GM13977 (cell line): ENCODE results near the gene TCF12.

ENCODE experiments used
- DNase-seq: peaks from one replicate; pipeline ENCODE4 v3.0.0; 2012; ENCODE audit warnings: low spot score
- in situ Hi-C: fragments of 300-500 bp; cut with MboI; formaldehyde crosslinking; loops from one replicate; pipeline ENCODE4 v1.12.0; 2022; ENCODE audit warnings: low sequenced_read_pairs, low pct_unique_long_range_greater_than_20kb, mixed read lengths, inconsistent platforms; ENCODE audit not compliant: unreplicated experiment
- TF ChIP-seq, protein P1 (sequence below): IDR thresholded peaks from 2 replicates; pipeline ENCODE4 v1.5.1; 2012; ENCODE audit warnings: mild to moderate bottlenecking, control low read depth; ENCODE audit not compliant: insufficient read depth; ENCODE audit errors: extremely low read depth, missing control alignments

TCF12 gene

DNA sequence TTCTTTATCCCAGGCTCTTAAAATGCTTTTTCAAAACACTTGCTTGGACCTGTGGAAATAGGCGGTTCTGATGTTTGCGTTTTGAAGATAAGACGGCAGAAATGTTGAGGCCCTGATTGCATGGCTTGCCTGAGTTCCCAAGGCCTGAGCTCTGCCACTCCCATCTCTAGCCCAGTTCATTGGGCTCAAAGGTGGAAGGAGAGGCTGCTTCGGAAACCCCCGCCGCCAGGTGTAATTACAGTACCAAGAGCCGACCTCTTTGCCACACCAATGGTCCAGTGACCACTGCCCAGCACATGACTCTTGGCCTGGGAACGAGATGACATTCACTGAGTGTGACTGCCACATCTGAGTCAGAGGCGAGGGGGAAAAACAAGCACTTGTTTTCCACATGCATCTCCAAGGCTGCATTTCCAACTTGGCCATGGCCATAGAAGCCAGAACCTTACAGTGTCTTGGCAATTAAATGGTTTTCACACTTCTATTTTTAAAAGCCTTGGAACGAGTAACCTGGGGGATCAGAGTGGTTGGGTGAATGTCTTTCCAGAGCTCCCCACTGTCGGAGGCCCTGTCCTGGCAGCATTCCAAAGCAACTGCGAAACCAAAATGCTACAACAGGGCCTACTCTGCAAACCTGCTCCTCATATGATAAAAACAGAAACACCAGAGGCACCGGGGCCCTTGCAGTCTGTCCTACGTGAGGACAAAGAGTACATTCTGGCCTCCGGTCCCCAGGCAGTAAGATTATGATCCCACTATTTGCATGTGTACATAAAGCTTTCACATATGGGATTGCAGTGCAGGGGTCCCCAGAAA, 394.1 kb downstream of the TCF12 start:
- no peak for DNase-seq
- in situ Hi-C loops, result loop anchor here (25.0 kb wide), 1 partner anchor 425 kb away; no protein-coding TSS in a partner anchor
- TF ChIP-seq, protein P1, sequence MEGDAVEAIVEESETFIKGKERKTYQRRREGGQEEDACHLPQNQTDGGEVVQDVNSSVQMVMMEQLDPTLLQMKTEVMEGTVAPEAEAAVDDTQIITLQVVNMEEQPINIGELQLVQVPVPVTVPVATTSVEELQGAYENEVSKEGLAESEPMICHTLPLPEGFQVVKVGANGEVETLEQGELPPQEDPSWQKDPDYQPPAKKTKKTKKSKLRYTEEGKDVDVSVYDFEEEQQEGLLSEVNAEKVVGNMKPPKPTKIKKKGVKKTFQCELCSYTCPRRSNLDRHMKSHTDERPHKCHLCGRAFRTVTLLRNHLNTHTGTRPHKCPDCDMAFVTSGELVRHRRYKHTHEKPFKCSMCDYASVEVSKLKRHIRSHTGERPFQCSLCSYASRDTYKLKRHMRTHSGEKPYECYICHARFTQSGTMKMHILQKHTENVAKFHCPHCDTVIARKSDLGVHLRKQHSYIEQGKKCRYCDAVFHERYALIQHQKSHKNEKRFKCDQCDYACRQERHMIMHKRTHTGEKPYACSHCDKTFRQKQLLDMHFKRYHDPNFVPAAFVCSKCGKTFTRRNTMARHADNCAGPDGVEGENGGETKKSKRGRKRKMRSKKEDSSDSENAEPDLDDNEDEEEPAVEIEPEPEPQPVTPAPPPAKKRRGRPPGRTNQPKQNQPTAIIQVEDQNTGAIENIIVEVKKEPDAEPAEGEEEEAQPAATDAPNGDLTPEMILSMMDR, result no peak

DNA sequence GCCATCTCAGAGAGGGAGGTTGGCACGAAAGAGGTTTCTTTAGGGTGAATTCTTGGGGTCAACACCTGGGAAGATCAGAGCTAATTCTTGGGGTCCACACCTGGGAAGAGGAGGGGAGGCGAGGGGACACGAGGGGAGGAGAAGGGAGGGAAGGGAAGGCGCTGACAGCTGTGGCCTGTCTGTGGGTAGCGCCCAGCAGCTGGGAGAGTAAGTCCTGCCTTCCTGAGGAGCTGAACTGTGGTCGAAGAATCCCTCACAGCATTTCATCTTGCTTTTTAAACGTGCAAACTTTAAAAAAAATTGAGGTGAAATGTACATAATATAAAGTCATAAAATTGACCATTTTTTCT, 394.7 kb downstream of the TCF12 start:
- in situ Hi-C loops, result loop anchor here (25.0 kb wide), 1 partner anchor 426 kb away; no protein-coding TSS in a partner anchor
- DNase-seq, result no peak
- TF ChIP-seq, protein P1, result no peak

DNA sequence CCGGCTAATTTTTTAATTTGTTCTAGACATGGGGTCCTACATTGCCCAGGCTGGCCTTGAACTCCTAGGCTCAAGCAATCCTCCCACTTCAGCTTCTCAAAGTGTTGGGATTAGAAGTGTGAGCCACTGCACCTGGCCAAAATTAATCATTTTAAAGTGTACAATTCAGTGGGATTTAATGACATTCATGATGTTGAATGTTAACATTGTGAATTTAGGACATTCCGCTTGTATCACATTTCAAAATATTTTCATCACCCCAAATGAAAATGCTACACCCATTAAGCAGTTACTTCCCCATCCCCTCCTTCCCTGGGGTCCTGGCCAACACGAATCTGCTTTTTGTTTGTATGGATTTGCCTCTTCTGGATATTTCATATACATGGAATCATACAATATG, 395.8 kb downstream of the TCF12 start:
- DNase-seq, result no peak
- in situ Hi-C loops, result loop anchor here (25.0 kb wide), 1 partner anchor 427 kb away; no protein-coding TSS in a partner anchor
- TF ChIP-seq, protein P1, result no peak

DNA sequence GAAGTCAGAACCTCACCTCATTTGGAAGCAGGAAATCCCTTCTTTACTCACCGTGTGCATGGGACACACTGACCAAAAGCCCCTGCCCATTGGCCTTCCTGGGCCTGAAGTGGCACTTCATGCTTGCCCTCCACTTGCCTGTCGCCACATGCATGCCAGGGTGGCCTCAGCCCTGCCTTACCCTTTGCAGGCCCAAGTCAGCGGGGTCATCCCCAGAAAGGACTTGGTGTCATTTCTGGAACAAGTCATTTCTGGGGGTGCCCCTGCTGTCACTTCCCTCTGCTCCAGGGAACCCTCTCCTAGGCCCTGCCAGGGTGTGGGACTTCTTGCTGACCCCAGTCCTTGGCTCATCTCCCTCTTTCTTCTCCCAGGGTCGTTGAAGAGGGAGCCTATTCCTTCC, 398.0 kb downstream of the TCF12 start:
- in situ Hi-C loops, result loop anchor here (25.0 kb wide), 1 partner anchor 429 kb away; no protein-coding TSS in a partner anchor

DNA sequence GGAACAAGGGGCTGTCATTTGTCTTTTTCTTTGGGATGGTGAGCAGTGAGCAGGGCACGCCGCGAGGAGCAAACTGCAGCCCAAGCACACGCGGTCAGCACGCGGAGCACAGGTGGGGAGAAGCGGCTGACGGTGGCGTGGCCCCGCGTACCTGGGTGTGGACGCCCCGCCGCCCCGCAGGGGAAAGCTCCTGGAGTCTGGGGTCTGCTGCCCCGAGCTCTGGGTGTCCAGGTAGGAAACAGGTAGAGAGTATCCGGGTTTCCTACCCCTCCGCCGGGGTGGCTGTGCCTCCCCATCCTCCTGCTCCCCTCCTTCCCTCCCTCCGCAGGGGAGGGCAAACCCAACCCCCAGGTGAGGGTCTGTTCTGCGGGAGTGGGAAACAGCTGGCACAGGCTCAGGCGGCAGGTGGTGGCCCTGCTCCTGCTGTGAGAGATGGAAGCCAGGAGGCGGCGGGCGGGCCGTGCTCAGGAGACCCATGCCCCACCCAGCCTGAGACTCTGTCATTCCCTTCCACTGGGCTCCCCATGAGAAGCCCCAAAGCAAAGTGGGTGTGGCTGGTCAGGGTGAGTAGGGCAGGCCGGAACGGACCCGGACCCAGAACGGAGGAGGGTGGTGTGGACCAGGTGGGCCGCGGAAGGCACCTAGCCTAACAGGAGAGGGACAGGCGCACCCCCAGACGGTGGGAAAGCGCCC, 400.9 kb downstream of the TCF12 start:
- no peak for DNase-seq
- TF ChIP-seq, protein P1, result no peak
- in situ Hi-C loops, result loop anchor here (25.0 kb wide), 1 partner anchor 432 kb away; no protein-coding TSS in a partner anchor

More for the DNA sequence above, 398.0 kb downstream of the TCF12 start:
- DNase-seq, result no peak
- TF ChIP-seq, protein P1, result no peak

DNA sequence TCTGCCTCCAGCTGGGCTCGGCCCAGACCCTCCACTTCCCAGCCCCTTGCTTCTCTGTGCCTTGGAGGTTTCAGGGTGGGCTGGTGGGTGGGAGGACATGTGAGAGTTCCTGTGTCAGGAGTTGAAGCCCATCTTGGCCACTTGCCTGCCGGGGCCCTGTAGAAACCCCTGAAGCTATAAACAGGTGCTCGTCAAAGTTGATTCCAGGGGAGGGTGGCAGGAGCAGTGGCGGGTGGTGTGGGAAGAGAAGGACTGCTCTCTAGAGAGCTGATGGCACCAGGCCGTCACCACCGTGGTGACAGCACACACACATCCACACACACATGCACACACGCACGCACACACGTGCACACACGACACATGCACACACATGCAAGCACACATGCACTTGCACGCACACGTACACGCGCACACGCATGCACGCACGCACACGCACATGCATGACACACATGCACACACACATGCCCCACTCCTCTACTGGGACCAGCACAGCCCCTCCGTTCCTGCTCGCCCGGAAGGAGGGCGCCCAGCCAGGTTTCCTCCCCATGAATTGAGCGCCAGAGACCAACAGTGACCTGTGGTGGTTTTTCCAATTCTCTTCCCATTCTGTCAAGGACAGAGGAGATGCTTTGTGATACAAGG, 401.6 kb downstream of the TCF12 start:
- in situ Hi-C loops, result loop anchor here (25.0 kb wide), 1 partner anchor 433 kb away; no protein-coding TSS in a partner anchor
- TF ChIP-seq, protein P1, result no peak
- DNase-seq, result no peak
